Panc1 (cell line): ENCODE data around the gene NARS2. TPM values are rescaled to one million over a fixed set of nuclear protein-coding genes. Genes with fewer than 3 reads are reported as not detected.

Source experiments
- ATAC-seq: fragments of 200-7000 bp; cut with Tn5 transposase; 2 replicates; pipeline ENCODE4 v1.9.1; 2020; ENCODE audit warnings: mild to moderate bottlenecking, moderate library complexity
- BruUV-seq: library from RNA; stranded (reverse); fragments of 400-500 nt; replicated peaks from 2 replicates; lab custom pipeline; 2021; lab: Mats Ljungman, UMichigan
- CTCF ChIA-PET: fragments of 300-600 bp; sonication (Branson Sonifier 250); formaldehyde crosslinking; loops from one replicate; lab custom pipeline; 2022; ENCODE audit warnings: antibody characterized with exemption; lab: Charles Lee
- POLR2A ChIA-PET: fragments of 300-600 bp; sonication (Branson Sonifier 250); formaldehyde crosslinking; loops from one replicate; lab custom pipeline; 2022; ENCODE audit warnings: antibody characterized with exemption; lab: Charles Lee
- DNase-seq: peaks from one replicate; pipeline ENCODE4 v3.0.0-alpha.2; 2010; ENCODE audit warnings: low read depth, low spot score
- H3K27ac ChIP-seq: 2 replicates; pipeline ENCODE4 v1.5.1; 2011; ENCODE audit warnings: mild to moderate bottlenecking, low read length, inconsistent platforms
- H3K27me3 ChIP-seq: fragments of 200-500 bp; sonication (Bioruptor generic); 2 replicates; pipeline ENCODE4 v1.6.0; 2014; ENCODE audit warnings: low read length, inconsistent platforms; ENCODE audit not compliant: control insufficient read depth, insufficient read depth
- H3K36me3 ChIP-seq: fragments of 200-500 bp; sonication (Bioruptor generic); 2 replicates; pipeline ENCODE4 v1.5.1; 2014; ENCODE audit warnings: inconsistent platforms, mild to moderate bottlenecking, low read length, moderate library complexity; ENCODE audit not compliant: control insufficient read depth, insufficient read depth
- H3K4me1 ChIP-seq: 2 replicates; pipeline ENCODE4 v1.5.1; 2011; ENCODE audit warnings: inconsistent platforms, mild to moderate bottlenecking, low read length, moderate library complexity; ENCODE audit not compliant: control insufficient read depth, insufficient read depth
- H3K4me3 ChIP-seq, 2 experiments: 2 replicates each; pipeline ENCODE4 v1.5.1; 2011 to 2012; ENCODE audit warnings: low read depth in 2 of 2, low read length in 2 of 2, mild to moderate bottlenecking in 2 of 2, inconsistent platforms in 1 of 2, moderate library complexity in 1 of 2
- H3K9me3 ChIP-seq: fragments of 200-500 bp; sonication (Bioruptor generic); 2 replicates; pipeline ENCODE4 v1.5.1; 2014; ENCODE audit warnings: low read depth, mild to moderate bottlenecking, inconsistent platforms, low read length, moderate library complexity; ENCODE audit not compliant: control insufficient read depth, insufficient read depth
- POLR2AphosphoS5 ChIP-seq: IDR thresholded peaks from 2 replicates; pipeline ENCODE4 v1.6.1; 2012; ENCODE audit warnings: mild to moderate bottlenecking, low read depth, low read length, moderate library complexity
- SIN3A ChIP-seq: IDR thresholded peaks from 2 replicates; pipeline ENCODE4 v1.6.1; 2012; ENCODE audit warnings: low read depth, mild to moderate bottlenecking, low read length, moderate library complexity, borderline replicate concordance; ENCODE audit not compliant: insufficient read depth
- TCF7L2 ChIP-seq: IDR thresholded peaks from 2 replicates; pipeline ENCODE4 v1.6.1; 2011; ENCODE audit warnings: mild to moderate bottlenecking, low read depth, low read length, inconsistent platforms
- in situ Hi-C: cut with HindIII; loops from 2 replicates; pipeline ENCODE4 v1.10.0; 2016; ENCODE audit warnings: low sequenced_read_pairs, low pct_unique_long_range_greater_than_20kb
- intact Hi-C: fragments of 100-400 bp; cut with micrococcal nuclease; formaldehyde crosslinking; loops from one replicate; pipeline ENCODE4 v1.10.0; 2022; ENCODE audit not compliant: unreplicated experiment
- total RNA-seq: library from RNA; stranded (reverse); gene quantifications from one replicate; pipeline ENCODE4 v1.2.1, GENCODE V29; 2021; ENCODE audit not compliant: unreplicated experiment
- TF ChIP-seq, protein P1 (sequence below), 2 experiments: IDR thresholded peaks; 2 replicates each; pipeline ENCODE4 v1.6.1; 2011 to 2012; ENCODE audit warnings: low read depth in 2 of 2, control low read depth in 1 of 2, low read length in 1 of 2, mild to moderate bottlenecking in 1 of 2, moderate library complexity in 1 of 2; ENCODE audit not compliant: insufficient read depth in 1 of 2
- TF ChIP-seq, protein P2 (sequence below): fragments of 450-650 bp; IDR thresholded peaks from 2 replicates; pipeline ENCODE4 v1.5.1; 2017; ENCODE audit warnings: mild to moderate bottlenecking

The NARS2 gene
- total RNA-seq, 1 experiment from 2014 or later: 29.8 TPM

DNA sequence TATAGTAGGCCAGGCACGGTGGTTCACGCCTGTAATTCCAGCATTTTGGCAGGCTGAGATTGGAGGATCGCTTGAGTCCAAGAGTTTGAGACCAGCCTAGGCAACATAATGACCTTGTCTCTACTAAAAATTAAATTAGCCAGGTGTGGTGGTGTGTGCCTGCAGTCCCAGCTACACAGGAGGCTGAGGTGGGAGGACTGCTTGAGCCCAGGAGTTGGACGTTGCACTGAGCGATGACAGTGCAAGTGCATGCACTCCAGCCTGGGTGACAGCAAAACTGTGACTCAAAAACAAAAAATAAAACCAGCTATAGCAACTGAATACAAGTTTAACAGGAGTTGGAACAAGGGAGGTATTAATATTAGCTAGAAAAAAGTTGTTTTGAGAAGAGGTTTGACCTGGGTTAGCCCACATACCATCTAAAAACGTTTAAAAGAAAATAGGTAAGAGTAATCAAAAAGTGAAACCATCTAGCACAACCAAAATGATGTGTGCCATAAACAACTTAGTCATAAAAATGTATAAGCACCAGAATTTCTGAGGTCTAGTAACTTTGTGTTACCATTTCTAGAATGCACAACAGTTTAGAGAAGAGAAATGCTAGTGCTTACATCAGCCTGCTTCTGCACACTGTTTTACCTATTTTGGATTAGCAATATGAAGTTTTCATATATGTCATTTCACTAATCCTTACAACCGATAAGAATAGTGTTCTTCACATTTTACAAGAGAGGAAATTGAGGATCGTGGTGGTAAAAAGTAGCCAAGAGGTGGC is 26.5 kb downstream of the NARS2 start:
- H3K27ac ChIP-seq: no peak overlapping the region
- CTCF ChIA-PET: no interaction called here
- in situ Hi-C loops: no loop called here
- no peaks in the 10 kb centered on the region for H3K36me3 ChIP-seq
- no TSS peak for BruUV-seq
- no peak overlapping the region for H3K4me3 ChIP-seq
- no peak for DNase-seq
- no peaks in the 10 kb centered on the region for H3K9me3 ChIP-seq
- H3K4me1 ChIP-seq: no peaks in the 10 kb centered on the region
- TF ChIP-seq, protein P1, sequence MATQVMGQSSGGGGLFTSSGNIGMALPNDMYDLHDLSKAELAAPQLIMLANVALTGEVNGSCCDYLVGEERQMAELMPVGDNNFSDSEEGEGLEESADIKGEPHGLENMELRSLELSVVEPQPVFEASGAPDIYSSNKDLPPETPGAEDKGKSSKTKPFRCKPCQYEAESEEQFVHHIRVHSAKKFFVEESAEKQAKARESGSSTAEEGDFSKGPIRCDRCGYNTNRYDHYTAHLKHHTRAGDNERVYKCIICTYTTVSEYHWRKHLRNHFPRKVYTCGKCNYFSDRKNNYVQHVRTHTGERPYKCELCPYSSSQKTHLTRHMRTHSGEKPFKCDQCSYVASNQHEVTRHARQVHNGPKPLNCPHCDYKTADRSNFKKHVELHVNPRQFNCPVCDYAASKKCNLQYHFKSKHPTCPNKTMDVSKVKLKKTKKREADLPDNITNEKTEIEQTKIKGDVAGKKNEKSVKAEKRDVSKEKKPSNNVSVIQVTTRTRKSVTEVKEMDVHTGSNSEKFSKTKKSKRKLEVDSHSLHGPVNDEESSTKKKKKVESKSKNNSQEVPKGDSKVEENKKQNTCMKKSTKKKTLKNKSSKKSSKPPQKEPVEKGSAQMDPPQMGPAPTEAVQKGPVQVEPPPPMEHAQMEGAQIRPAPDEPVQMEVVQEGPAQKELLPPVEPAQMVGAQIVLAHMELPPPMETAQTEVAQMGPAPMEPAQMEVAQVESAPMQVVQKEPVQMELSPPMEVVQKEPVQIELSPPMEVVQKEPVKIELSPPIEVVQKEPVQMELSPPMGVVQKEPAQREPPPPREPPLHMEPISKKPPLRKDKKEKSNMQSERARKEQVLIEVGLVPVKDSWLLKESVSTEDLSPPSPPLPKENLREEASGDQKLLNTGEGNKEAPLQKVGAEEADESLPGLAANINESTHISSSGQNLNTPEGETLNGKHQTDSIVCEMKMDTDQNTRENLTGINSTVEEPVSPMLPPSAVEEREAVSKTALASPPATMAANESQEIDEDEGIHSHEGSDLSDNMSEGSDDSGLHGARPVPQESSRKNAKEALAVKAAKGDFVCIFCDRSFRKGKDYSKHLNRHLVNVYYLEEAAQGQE (IDR thresholded peaks at IDR 0.05; ENCODE audit: insufficient read depth in 1 of 2, low read depth in 2 of 2, low read length in 1 of 2): no peak
- TF ChIP-seq, protein P2, sequence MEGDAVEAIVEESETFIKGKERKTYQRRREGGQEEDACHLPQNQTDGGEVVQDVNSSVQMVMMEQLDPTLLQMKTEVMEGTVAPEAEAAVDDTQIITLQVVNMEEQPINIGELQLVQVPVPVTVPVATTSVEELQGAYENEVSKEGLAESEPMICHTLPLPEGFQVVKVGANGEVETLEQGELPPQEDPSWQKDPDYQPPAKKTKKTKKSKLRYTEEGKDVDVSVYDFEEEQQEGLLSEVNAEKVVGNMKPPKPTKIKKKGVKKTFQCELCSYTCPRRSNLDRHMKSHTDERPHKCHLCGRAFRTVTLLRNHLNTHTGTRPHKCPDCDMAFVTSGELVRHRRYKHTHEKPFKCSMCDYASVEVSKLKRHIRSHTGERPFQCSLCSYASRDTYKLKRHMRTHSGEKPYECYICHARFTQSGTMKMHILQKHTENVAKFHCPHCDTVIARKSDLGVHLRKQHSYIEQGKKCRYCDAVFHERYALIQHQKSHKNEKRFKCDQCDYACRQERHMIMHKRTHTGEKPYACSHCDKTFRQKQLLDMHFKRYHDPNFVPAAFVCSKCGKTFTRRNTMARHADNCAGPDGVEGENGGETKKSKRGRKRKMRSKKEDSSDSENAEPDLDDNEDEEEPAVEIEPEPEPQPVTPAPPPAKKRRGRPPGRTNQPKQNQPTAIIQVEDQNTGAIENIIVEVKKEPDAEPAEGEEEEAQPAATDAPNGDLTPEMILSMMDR: no peak
- no peak for TF ChIP-seq SIN3A
- TF ChIP-seq POLR2AphosphoS5: no peak
- TF ChIP-seq TCF7L2: no peak
- POLR2A ChIA-PET: no interaction called here
- no peak for ATAC-seq
- no peaks in the 10 kb centered on the region for H3K27me3 ChIP-seq
- intact Hi-C loops: no loop called here

DNA sequence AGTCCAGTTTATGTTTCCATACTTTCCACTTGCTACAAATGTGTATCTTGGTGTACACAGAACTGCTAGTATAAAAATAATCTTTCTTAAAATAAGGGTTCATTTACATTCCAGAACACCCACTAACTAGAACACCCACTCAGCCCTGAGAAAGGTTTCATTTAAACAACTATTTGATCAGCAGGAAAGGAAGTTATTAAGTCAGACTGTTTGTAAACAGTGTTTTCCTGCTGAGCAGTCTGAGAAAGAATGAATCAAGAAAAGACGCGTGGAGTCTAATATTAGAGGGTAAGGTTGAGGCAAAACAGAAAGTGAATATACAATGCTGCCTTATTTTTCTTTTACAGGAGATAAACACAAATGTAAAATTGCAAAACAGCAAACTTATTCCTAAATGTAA is 32.7 kb downstream of the NARS2 start:
- CTCF ChIA-PET: no interaction called here
- no peak for TF ChIP-seq POLR2AphosphoS5
- TF ChIP-seq TCF7L2: no peak
- TF ChIP-seq, protein P1 (IDR thresholded peaks at IDR 0.05; ENCODE audit: insufficient read depth in 1 of 2, low read depth in 2 of 2, low read length in 1 of 2): no peak
- ATAC-seq: no peak

More for the DNA sequence above, 32.7 kb downstream of the NARS2 start:
- BruUV-seq: no TSS peak
- Histone ChIP-seq H3K36me3 (no peaks in the 10 kb centered on the region; the same call in 1 of the 2 replicates), H3K27me3 (no peaks in the 10 kb centered on the region), H3K9me3 (no peaks in the 10 kb centered on the region), H3K27ac (no peak overlapping the region), H3K4me3 (no peak overlapping the region), H3K4me1 (no peaks in the 10 kb centered on the region)
- POLR2A ChIA-PET: no interaction called here
- no peak for DNase-seq
- in situ Hi-C loops: no loop called here
- intact Hi-C loops: no loop called here
